Body of pancreas (tissue), 4 donors: Measurements from ENCODE around the gene RNGTT. TPM values are rescaled to one million over a fixed set of nuclear protein-coding genes. Genes with fewer than 3 reads are reported as not detected.

ENCODE experiments used
- ATAC-seq: fragments of 150-250 bp; one replicate; pipeline ENCODE4 v1.9.1; 2016
- DNase-seq, 4 donors: peaks; one replicate each; pipeline ENCODE4 v3.0.0-alpha.2; 2019
- H3K27ac ChIP-seq, 4 donors: fragments of 200-600 bp; sonication (generic); 1 replicate in 3 of 4; 2 replicates in 1 of 4; pipeline versions ENCODE4 v1.5.1 to v1.6.1; 2016 to 2019; ENCODE audit warnings: mild to moderate bottlenecking in 1 of 4, mixed read lengths in 1 of 4, moderate library complexity in 1 of 4
- H3K27me3 ChIP-seq, 2 donors: fragments of 200-600 bp; sonication (generic); one replicate each; pipeline ENCODE4 v1.6.0; 2016; ENCODE audit warnings: mild to moderate bottlenecking in 1 of 2
- H3K36me3 ChIP-seq, 2 donors: fragments of 200-600 bp; sonication (generic); replicated peaks in 1 of 2; 2 replicates each; pipeline ENCODE4 v1.5.1; 2016; ENCODE audit warnings: low read depth in 2 of 2; ENCODE audit not compliant: insufficient read depth in 1 of 2
- H3K4me1 ChIP-seq: fragments of 200-600 bp; sonication (generic); one replicate; pipeline ENCODE4 v1.6.0; 2016
- H3K4me3 ChIP-seq, 2 donors: fragments of 200-600 bp; sonication (generic); 1 replicate in 1 of 2; 2 replicates in 1 of 2; pipeline ENCODE4 v1.5.1; 2016 to 2019
- H3K9me3 ChIP-seq, 3 donors: fragments of 200-600 bp; sonication (generic); 1 replicate in 2 of 3; 2 replicates in 1 of 3; pipeline ENCODE4 v1.5.1; 2016
- POLR2A ChIP-seq, 3 donors: fragments of 450-650 bp; IDR thresholded peaks; one replicate each; pipeline ENCODE4 v1.6.1; 2016; ENCODE audit warnings: antibody characterized with exemption in 3 of 3, mild to moderate bottlenecking in 2 of 3
- WGBS, 2 donors: methylation state at CpG; one replicate each; pipeline ENCODE4 v1.1.5; 2017; 5-methylcytosine and 5-hydroxymethylcytosine counted together
- intact Hi-C: fragments of 100-400 bp; cut with DNase I; formaldehyde crosslinking; loops from one replicate; pipeline ENCODE4 v1.15.1; 2023
- total RNA-seq, 2 donors: library from RNA; depleted of rRNA; stranded (reverse); fragments of >200 nt; gene quantifications; one replicate each; pipeline ENCODE4 v1.1.0, GENCODE V29; 2016
- TF ChIP-seq, protein P1 (sequence below), 7 experiments: fragments of 450-650 bp in 4 of 7; fragments of 200-600 bp in 3 of 7; sonication (generic) in 3 of 7; IDR thresholded peaks; one replicate each; pipeline ENCODE4 v1.5.1; 2016 to 2019; ENCODE audit warnings: antibody characterized with exemption in 7 of 7

The RNGTT gene
- total RNA-seq, 2 donors from 2014 or later = 9.9 to 15.2 TPM

DNA sequence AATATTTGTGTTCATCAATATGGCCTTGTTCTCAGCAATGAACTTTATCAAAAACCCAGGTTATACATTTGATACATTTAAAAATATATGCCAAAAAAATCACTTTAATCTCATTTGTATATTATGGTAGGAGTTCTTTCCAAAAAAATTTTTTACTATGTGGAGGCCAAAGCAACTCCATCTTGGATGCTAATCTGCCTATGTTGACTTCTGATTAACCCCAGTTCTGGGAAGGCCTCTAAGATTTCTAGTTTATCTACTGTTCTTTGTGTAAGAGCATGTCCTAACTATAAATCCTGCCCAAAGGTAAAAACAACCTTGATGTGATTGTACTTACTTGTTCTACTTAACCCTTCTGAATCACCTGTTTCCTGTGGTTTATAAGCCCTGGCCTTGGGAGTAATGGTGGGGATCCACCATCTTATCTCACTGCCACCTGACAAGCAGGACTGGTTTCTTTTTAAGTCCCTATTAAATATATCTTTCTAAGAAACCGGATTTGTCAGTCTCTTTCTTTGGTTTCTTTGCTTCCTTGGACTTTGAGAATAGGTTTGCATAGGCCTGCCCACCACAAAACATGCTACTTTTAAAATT is 46.7 kb downstream of the RNGTT start:
- 23 to 53% methylated on average over 1 of the region's 1 CpG for WGBS, 2 donors
- ATAC-seq (no peak), DNase-seq (no peak)
- Histone ChIP-seq H3K4me3 (no peak overlapping the region), H3K27ac (no peak overlapping the region), H3K36me3 (no peaks in the 10 kb centered on the region), H3K27me3 (no peaks in the 10 kb centered on the region), H3K4me1 (no peaks in the 10 kb centered on the region), H3K9me3 (no peaks in the 10 kb centered on the region)
- intact Hi-C loops = no loop called here
- TF ChIP-seq, protein P1, sequence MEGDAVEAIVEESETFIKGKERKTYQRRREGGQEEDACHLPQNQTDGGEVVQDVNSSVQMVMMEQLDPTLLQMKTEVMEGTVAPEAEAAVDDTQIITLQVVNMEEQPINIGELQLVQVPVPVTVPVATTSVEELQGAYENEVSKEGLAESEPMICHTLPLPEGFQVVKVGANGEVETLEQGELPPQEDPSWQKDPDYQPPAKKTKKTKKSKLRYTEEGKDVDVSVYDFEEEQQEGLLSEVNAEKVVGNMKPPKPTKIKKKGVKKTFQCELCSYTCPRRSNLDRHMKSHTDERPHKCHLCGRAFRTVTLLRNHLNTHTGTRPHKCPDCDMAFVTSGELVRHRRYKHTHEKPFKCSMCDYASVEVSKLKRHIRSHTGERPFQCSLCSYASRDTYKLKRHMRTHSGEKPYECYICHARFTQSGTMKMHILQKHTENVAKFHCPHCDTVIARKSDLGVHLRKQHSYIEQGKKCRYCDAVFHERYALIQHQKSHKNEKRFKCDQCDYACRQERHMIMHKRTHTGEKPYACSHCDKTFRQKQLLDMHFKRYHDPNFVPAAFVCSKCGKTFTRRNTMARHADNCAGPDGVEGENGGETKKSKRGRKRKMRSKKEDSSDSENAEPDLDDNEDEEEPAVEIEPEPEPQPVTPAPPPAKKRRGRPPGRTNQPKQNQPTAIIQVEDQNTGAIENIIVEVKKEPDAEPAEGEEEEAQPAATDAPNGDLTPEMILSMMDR (IDR thresholded peaks at IDR 0.05) = no peak
- no peak for TF ChIP-seq POLR2A (IDR thresholded peaks at IDR 0.05)

DNA sequence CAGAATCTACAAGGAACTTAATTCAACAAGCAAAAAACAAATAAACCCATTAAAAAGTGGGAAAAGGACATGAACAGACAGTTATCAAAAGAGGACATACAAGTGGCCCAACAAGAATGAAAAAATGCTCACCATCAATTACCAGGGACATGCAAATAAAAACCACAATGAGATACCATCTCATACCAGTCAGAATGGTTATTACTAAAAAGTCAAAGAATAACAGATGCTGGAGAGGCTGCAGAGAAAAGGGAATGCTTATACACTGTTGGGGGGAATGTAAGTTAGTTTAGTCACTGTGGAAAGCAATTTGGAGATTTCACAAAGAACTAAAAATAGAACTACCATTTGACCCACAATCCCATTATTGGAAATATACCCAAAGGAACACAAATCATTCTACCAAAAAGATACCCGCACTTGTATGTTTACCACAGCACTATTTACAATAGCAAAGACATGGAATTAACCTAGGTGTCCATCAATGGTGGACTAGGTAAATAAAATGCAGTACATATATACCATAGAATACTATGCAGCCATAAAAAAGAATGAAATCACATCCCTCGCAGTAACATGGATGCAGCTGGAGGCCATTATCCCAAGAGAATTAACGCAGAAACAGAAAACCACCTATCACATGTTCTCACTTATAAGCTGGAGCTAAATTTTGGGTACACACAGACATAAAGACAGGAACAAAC is 48.4 kb downstream of the RNGTT start:
- ATAC-seq = no peak
- Histone ChIP-seq H3K27ac (no peak overlapping the region), H3K4me3 (no peak overlapping the region), H3K9me3 (no peaks in the 10 kb centered on the region), H3K27me3 (no peaks in the 10 kb centered on the region), H3K4me1 (peaks cover 7% of the 10 kb centered on the region), H3K36me3 (no peaks in the 10 kb centered on the region)
- intact Hi-C loops = no loop called here
- TF ChIP-seq, protein P1 (IDR thresholded peaks at IDR 0.05) = no peak
- no peak for TF ChIP-seq POLR2A (IDR thresholded peaks at IDR 0.05)
- DNase-seq = no peak
- WGBS, 2 donors = 95 to 97% methylated on average over 3 of the region's 3 CpGs

DNA sequence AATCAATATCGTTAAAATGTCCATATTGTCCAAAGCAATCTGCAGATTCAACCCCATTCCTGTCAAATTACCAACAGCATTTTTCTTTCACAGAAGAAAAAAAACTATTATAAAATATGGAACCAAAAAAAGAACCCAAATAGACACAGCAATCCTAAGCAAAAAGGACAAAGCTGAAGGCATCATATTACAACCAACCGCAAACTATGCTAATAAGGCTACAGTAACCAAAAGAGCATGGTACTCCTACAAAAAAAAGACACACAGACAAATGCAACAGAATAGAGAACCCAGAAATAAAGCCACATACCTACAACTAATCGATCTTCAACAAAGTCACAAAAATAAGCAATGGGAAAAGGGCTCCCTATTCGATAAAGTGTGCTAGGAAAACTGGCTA is 49.2 kb downstream of the RNGTT start:
- intact Hi-C loops = no loop called here
- TF ChIP-seq POLR2A (IDR thresholded peaks at IDR 0.05) = no peak
- TF ChIP-seq, protein P1 (IDR thresholded peaks at IDR 0.05) = no peak
- WGBS, 2 donors = 92 to 95% methylated on average over 4 of the region's 4 CpGs

DNA sequence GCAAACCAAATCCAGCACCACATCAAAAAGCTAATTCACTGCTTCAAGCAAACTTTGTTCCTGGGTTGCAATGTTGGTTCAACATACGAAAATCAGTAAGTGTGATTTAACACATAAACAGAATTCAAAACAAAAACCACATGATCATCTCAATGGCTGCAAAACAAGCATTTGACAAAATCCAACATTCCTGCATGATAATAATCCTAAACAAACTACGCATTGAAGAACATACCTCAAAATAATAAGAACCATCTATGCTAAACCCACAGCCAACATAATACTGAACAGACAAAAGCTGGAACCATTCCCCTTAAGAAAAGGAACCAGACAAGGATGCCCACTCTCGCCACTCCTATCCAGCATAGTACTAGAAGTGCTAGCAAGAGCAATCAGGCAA is 49.9 kb downstream of the RNGTT start:
- 89 to 97% methylated on average over 3 of the region's 3 CpGs for WGBS, 2 donors
- TF ChIP-seq, protein P1 (IDR thresholded peaks at IDR 0.05) = no peak
- no peak for TF ChIP-seq POLR2A (IDR thresholded peaks at IDR 0.05)
- DNase-seq (no peak), ATAC-seq (no peak)
- Histone ChIP-seq H3K4me3 (no peak overlapping the region), H3K27me3 (no peaks in the 10 kb centered on the region), H3K27ac (no peak overlapping the region), H3K9me3 (no peaks in the 10 kb centered on the region), H3K4me1 (peaks cover 7% of the 10 kb centered on the region), H3K36me3 (no peaks in the 10 kb centered on the region)
- intact Hi-C loops = no loop called here

More for the DNA sequence above, 49.2 kb downstream of the RNGTT start:
- ATAC-seq (no peak), DNase-seq (no peak)
- Histone ChIP-seq H3K36me3 (no peaks in the 10 kb centered on the region), H3K9me3 (no peaks in the 10 kb centered on the region), H3K4me1 (peaks cover 7% of the 10 kb centered on the region), H3K27me3 (no peaks in the 10 kb centered on the region), H3K27ac (no peak overlapping the region), H3K4me3 (no peak overlapping the region)
